Astrocyte (in vitro differentiated cells and primary cell): ENCODE measurements around the gene RWDD3. TPM values are rescaled to one million over a fixed set of nuclear protein-coding genes. Genes with fewer than 3 reads are reported as not detected.

Experiments used
- DNase-seq: peaks from one replicate; pipeline ENCODE4 v3.0.0-alpha.2; 2010; ENCODE audit warnings: low read depth
- FAIRE-seq: peaks from 2 replicates; lab custom pipeline; 2011; peaks lifted over from hg19 to GRCh38; lab: Jason Lieb, UNC
- H2AFZ ChIP-seq: 2 replicates; pipeline ENCODE4 v1.6.0; 2012; ENCODE audit warnings: low read depth, low read length, inconsistent platforms
- H3K27ac ChIP-seq: 2 replicates; pipeline ENCODE4 v1.5.1; 2011; ENCODE audit warnings: low read depth, low read length, inconsistent platforms
- H3K27me3 ChIP-seq: 2 replicates; pipeline ENCODE4 v1.6.0; 2011; ENCODE audit warnings: low read length, inconsistent platforms; ENCODE audit not compliant: insufficient read depth
- H3K36me3 ChIP-seq: 2 replicates; pipeline ENCODE4 v1.5.1; 2011; ENCODE audit warnings: low read length, inconsistent platforms; ENCODE audit not compliant: insufficient read depth
- H3K4me1 ChIP-seq: 2 replicates; pipeline ENCODE4 v1.5.1; 2011; ENCODE audit warnings: low read length, inconsistent platforms; ENCODE audit not compliant: insufficient read depth
- H3K4me2 ChIP-seq: 2 replicates; pipeline ENCODE4 v1.6.0; 2012; ENCODE audit warnings: low read length, inconsistent platforms
- H3K4me3 ChIP-seq: 2 replicates; pipeline ENCODE4 v1.5.1; 2011; ENCODE audit warnings: low read depth, mild to moderate bottlenecking, low read length, inconsistent platforms; ENCODE audit not compliant: insufficient read depth
- H3K79me2 ChIP-seq: 2 replicates; pipeline ENCODE4 v1.6.0; 2012; ENCODE audit warnings: mild to moderate bottlenecking, low read length, inconsistent platforms; ENCODE audit not compliant: insufficient read depth
- H3K9ac ChIP-seq: 2 replicates; pipeline ENCODE4 v1.6.0; 2012; ENCODE audit warnings: mild to moderate bottlenecking, low read length, inconsistent platforms
- H3K9me3 ChIP-seq: 2 replicates; pipeline ENCODE4 v1.5.1; 2012; ENCODE audit warnings: low read depth, mild to moderate bottlenecking, low read length, inconsistent platforms; ENCODE audit not compliant: insufficient read depth
- H4K20me1 ChIP-seq: 2 replicates; pipeline ENCODE4 v1.6.0; 2012; ENCODE audit warnings: low read length, inconsistent platforms; ENCODE audit not compliant: insufficient read depth
- H3K27ac Mint-ChIP-seq: one replicate; pipeline ENCODE4 v1.8.0; 2021; ENCODE audit warnings: mild to moderate bottlenecking, mixed read lengths; ENCODE audit not compliant: unreplicated experiment
- H3K27me3 Mint-ChIP-seq: one replicate; pipeline ENCODE4 v1.8.0; 2021; ENCODE audit warnings: low read depth, mixed read lengths; ENCODE audit not compliant: unreplicated experiment
- H3K36me3 Mint-ChIP-seq: one replicate; pipeline ENCODE4 v1.8.0; 2021; ENCODE audit warnings: low read depth, mixed read lengths; ENCODE audit not compliant: unreplicated experiment
- H3K4me1 Mint-ChIP-seq: one replicate; pipeline ENCODE4 v1.8.0; 2021; ENCODE audit warnings: low read depth, mixed read lengths; ENCODE audit not compliant: unreplicated experiment
- H3K4me3 Mint-ChIP-seq: one replicate; pipeline ENCODE4 v1.8.0; 2021; ENCODE audit warnings: mild to moderate bottlenecking, moderate library complexity, mixed read lengths; ENCODE audit not compliant: unreplicated experiment
- H3K9me3 Mint-ChIP-seq: one replicate; pipeline ENCODE4 v1.8.0; 2021; ENCODE audit warnings: mild to moderate bottlenecking, mixed read lengths; ENCODE audit not compliant: unreplicated experiment
- CTCF ChIP-seq: IDR thresholded peaks from 2 replicates; pipeline ENCODE4 v1.5.1; 2011; ENCODE audit warnings: low read depth, mild to moderate bottlenecking, inconsistent platforms, low read length, moderate library complexity; ENCODE audit not compliant: insufficient read depth
- EZH2 ChIP-seq: IDR thresholded peaks from 2 replicates; pipeline ENCODE4 v1.6.1; 2012; ENCODE audit warnings: mild to moderate bottlenecking, low read length, inconsistent platforms; ENCODE audit not compliant: insufficient read depth
- total RNA-seq: library from RNA; stranded (reverse); gene quantifications from 2 replicates; pipeline ENCODE4 v1.2.1, GENCODE V29; 2021

RWDD3 gene
- total RNA-seq, 1 donor from 2014 or later: 20.0 TPM

- Histone ChIP-seq H2AFZ (no peak overlapping the region), H3K4me3 (no peak overlapping the region), H4K20me1 (no peaks in the 10 kb centered on the region), H3K4me1 (no peaks in the 10 kb centered on the region), H3K9ac (no peak overlapping the region), H3K27me3 (no peaks in the 10 kb centered on the region), H3K4me2 (no peak overlapping the region), H3K9me3 (no peaks in the 10 kb centered on the region), H3K27ac (no peak overlapping the region), H3K36me3 (peaks cover 5% of the 10 kb centered on the region), H3K79me2 (no peaks in the 10 kb centered on the region)
- H3K9me3 Mint-ChIP-seq: no peaks in the 10 kb centered on the region
- no peaks in the 10 kb centered on the region for H3K4me1 Mint-ChIP-seq
- no peak overlapping the region for H3K27ac Mint-ChIP-seq
- no peak for FAIRE-seq
- H3K27me3 Mint-ChIP-seq: no peaks in the 10 kb centered on the region
- DNase-seq: no peak
- H3K36me3 Mint-ChIP-seq: peaks cover 8% of the 10 kb centered on the region
- H3K4me3 Mint-ChIP-seq: no peak overlapping the region
- TF ChIP-seq CTCF: no peak
- TF ChIP-seq EZH2: no peak
Measured at GRCh38 chr1:95247607-95248006, 13.6 kb downstream of the RWDD3 start.

DNA sequence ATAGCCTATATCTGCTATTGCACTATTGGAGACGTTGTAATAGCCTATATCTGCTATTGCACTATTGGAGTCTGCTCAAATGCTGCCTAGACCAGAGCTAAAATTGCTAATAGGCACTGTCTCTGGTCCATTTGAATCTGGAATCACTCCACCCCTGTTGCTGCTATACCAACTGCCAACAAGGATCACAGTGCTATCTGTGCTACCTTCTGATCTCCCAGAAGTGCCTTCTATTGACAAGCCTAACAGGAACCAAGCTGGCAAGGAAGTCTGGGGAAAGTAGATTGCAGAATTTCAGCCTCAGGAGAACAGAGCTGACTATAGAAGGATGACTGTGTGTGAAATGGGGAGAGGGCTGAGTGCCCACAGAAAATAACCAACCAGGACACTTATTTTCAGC lies 15.9 kb downstream of the RWDD3 start:
- TF ChIP-seq EZH2: no peak

DNA sequence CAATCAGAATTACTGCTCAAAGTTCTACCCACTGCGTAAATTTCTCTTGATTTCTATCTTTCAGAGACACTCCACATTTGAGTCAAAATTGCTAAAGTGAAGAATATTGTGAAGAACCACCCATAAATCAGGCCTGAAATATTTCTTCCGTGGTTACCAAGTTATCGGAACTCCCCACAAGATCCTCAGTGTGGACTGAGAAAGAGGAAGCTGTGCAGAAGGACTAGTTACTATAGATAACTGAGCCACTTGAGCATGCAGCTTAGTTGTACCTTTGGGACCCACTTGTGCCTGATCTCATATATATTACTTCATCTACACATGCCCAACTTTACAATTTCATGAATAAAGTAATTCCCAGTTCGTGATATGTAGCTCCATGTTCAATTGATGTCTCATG lies 18.4 kb downstream of the RWDD3 start:
- DNase-seq (no peak), FAIRE-seq (no peak)
- Histone ChIP-seq H3K9me3 (no peaks in the 10 kb centered on the region), H3K9ac (no peak overlapping the region), H4K20me1 (no peaks in the 10 kb centered on the region), H3K36me3 (peaks cover 2% of the 10 kb centered on the region), H3K79me2 (no peaks in the 10 kb centered on the region), H3K4me3 (no peak overlapping the region), H3K4me2 (no peak overlapping the region), H3K27me3 (no peaks in the 10 kb centered on the region), H3K4me1 (no peaks in the 10 kb centered on the region), H3K27ac (no peak overlapping the region), H2AFZ (no peak overlapping the region)
- Mint-ChIP-seq H3K27ac (no peak overlapping the region), H3K9me3 (no peaks in the 10 kb centered on the region), H3K27me3 (no peaks in the 10 kb centered on the region), H3K4me3 (no peak overlapping the region), H3K4me1 (peaks cover 6% of the 10 kb centered on the region), H3K36me3 (peaks cover 7% of the 10 kb centered on the region)
- TF ChIP-seq EZH2: no peak
- no peak for TF ChIP-seq CTCF

More for the DNA sequence above, 15.9 kb downstream of the RWDD3 start:
- Histone ChIP-seq H3K9ac (no peak overlapping the region), H3K27ac (no peak overlapping the region), H3K36me3 (peaks cover 5% of the 10 kb centered on the region), H3K79me2 (no peaks in the 10 kb centered on the region), H2AFZ (no peak overlapping the region), H4K20me1 (no peaks in the 10 kb centered on the region), H3K4me2 (no peak overlapping the region), H3K9me3 (no peaks in the 10 kb centered on the region), H3K4me1 (no peaks in the 10 kb centered on the region), H3K4me3 (no peak overlapping the region), H3K27me3 (no peaks in the 10 kb centered on the region)
- Mint-ChIP-seq H3K4me3 (no peak overlapping the region), H3K27ac (no peak overlapping the region), H3K9me3 (no peaks in the 10 kb centered on the region), H3K27me3 (no peaks in the 10 kb centered on the region), H3K4me1 (no peaks in the 10 kb centered on the region), H3K36me3 (peaks cover 7% of the 10 kb centered on the region)
- FAIRE-seq (no peak), DNase-seq (no peak)
